T follicular helper cell (primary cell): ENCODE measurements around the gene INSRR.

Source experiments
- DNase-seq: peaks from one replicate; pipeline ENCODE4 v3.0.0-alpha.2; 2020; ENCODE audit warnings: low read depth

The INSRR gene

GRCh38 chr1:156806512-156807440 is 52.1 kb downstream of the INSRR start:
- no peak for DNase-seq

- DNase-seq: no peak
Observed at GRCh38 chr1:156805766-156806511, 53.0 kb downstream of the INSRR start.

DNA sequence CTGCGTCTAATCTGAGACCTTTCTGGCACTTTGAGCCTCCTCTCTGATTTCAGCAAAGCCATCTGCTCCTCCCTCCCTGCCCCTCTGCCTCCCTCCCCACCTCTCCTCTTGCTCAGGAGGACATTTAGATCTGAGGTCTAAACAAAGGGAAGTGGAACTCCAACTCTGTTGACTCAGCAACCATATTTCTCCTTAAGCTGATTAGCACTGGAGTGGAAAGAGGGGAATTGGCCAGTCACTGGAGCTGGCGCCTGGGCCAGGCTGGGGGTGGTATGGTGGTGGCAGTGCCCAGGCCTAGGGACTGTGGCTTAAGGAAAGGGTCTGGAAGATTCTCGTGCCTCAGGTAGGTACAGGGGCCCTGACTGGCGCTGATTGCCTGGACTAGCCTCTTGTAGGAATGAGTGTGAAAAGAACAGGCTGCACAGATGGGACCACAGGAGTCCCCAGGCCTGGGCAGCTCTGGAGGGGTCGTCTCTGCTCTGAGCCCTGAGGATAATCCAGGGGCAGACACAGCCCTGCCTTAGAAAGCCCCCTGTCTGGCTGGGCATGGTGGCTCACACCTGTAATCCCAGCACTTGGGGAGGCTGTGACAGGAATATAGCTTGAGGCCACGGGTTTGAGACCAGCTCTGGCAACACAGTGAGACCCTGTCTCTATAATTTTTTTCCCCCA is 54.2 kb downstream of the INSRR start:
- no peak for DNase-seq

DNA sequence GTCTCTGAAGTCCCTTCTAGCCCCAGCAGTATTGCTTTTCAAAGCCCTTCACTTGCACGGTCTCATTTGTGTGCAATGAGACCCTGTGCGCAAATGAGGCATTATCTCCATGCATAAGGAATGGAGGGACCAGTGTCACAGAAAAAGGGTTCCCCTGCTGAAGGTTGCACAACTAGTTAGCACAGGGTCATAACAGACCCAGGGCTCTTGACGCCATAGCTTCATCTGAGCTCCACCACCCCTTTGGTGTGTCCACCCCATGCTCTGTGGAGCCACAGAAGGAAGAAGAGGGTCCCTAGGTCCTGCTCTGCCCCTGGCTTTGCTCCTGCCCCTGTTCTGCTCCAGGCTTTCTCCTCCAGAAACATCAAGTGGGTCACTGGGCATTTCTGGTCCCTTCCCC is 54.9 kb downstream of the INSRR start:
- DNase-seq: no peak

DNA sequence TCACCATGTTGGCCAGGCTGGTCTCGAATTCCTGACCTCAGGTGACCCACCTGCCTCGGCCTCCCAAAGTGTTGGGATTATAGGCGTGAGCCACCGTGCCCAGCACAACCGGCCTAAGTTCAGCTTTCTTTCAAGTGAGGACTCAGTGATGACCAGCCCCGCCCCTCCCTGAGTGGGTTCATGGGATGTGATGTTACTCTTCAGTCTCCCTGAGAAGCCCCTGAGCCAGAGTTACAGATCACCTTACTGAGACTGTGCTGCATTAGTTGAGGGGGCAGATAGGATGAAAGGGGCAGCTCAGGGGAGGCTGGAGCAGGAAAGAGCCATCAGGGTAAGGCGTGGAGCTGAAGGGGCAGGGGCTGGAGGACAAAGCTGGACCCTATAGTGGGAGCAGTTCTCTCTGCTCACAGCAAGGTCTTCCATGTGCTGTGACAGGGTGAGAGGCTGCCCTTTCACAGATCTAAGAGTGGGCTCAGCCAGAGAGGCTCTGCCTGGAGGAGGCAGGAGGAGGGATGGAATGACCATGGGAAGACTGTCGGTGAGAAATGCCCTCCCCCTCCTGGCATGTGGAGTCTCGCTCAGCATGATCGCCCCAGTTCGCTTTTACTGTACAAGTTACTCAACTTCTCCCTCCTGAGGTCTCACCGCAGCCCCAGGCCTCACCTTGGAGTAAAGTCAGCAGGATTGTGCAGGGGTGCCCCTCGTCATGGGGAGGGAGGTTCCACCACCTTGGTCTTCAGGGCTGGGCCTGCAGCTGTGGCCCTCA is 55.6 kb downstream of the INSRR start:
- no peak for DNase-seq

- no peak for DNase-seq
Observed at GRCh38 chr1:156802421-156802935, 56.4 kb downstream of the INSRR start.

DNA sequence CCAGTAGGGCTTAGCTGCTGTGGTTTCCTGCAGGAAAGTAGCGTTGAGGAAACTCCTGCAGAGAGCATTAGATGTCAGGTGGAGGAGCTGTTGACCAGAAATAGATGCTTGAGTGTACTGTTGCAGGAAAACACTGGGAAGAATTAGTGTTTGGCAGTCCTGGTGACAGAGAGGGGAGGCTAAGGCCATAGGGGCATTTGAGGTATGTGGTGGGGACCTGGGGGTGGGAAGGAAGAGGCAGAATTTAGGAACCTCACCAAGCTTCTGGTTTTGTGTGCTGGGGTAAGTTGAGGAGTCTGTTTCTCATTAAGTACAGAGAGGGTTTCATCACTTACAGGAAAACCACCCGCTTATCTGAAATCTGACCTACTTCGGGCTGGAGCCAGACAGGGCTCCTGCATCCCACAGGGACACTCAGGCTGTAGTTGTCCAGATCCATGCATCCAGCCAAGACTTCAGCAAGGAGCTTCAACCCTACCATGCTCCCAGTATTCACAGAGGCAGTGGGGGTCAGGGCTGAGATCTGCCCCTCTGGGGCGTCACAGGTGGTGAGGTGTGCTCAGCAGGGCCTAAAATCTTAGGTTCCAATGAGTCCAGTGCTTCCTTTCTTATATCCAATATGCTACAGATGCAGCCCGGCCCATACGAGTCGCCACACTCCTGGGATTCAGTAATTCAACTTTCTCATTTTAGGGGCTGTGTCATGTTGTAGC is 57.4 kb downstream of the INSRR start:
- no peak for DNase-seq

GRCh38 chr1:156797212-156797871 is 61.6 kb downstream of the INSRR start:
- DNase-seq: peak; percentile 56

GRCh38 chr1:156796340-156797097 is 62.4 kb downstream of the INSRR start:
- no peak for DNase-seq

GRCh38 chr1:156795787-156796186 is 63.1 kb downstream of the INSRR start:
- no peak for DNase-seq

DNA sequence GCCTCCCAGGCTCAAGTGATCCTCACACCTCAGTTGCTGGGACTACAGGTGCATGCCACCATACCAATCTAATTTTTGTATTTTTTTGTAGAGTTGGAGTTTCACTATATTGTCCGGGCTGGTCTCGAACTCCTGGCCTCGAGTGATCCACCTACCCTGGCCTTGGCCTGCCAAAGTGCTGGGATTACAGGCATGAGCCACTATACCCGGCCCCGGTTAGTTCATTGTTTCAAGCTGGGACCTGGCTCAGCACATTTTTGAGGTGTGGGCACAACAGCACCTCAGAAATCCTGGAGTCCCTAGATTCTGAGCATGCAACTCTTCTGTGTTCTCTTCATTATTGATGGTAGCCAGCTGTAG is 63.6 kb downstream of the INSRR start:
- DNase-seq: no peak

DNA sequence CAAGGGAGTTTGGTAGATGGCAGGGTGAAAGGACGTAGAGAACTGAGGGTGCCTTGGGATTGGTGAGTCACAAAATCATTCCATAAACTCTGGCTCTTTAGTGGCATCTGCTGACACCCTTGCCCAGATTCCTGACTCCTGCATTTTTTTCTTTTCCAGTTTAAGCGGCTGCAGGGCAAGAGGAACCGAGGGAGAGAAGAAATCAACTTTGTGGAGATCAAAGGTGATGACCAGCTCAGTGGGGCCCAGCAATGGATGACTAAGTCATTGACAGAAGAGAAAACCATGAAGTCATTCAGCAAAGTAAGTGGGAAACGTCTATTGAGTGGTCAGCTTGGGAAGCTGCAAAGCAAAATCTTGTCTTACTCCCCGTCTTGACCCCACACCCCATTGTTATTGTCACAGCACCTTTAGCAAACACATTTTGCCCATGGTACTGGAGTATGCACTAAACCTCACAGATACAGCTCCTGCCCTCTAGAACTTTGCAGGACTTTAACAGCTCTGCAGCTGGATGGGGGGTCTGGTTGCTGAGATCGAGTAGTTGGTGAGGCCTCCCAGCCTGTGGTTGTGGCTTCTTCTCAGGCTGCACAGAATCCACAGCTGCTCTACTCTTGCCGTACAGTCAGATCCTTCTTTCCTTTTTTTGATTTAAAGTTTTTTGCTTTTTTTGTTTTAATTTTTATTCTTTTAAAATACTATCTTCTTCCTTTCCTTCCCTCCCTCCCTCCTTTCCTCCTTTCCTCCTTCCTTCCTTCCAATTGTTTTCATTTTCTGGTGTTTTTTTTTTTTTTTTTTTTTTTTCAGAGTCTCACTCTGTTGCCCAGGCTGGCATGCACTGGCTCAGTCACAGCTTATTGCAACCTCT is 64.2 kb downstream of the INSRR start:
- DNase-seq: no peak
